ENCODE measurements around the gene CAMK2B.

The CAMK2B gene

DNA sequence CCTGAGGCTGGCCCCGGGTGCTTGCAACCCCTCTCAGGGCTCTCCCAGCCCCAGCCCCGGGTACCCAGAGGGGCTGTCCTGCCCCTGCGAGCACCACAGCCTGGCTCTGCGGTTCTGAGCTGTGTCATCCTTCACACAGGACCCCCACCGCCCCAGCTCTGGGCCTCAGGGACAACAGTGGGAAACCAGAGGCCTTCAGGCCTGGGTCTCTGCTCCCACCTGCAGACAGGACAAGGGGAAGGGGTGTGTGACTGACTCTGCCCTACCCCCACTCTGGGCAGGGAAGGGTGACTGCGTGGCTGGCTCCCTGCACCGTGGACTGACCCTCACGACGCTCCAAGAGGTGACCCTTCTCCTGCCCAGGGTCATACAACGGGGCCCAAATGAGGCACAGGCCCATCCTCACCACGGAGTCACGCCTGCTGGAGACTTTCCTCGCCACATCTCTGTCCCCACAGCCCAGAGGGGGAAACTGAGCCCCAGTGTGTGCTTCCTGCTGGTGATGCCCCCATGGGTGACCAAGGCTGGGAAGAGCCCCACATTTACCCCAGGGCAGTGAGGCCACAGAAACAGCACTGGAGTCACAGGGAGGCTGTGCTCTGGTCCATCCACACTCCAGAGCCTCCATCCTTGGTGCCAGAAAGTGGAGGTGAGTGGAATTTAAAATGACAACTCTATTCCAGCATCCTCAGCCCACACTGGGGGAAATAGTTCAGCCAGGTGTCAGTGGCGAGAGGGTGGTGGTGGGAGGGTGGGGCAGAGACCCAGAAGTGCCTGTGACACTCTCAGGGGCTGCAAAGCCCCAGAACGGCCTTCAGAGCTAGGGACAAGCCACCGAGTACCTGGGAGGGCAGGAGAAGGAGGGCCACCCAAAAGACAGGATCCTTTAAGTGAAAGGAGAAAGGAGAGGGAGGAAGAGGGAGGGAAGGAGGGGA is 13.6 kb downstream of the CAMK2B start:
- H3K4me1 Mint-ChIP-seq (ENCODE audit: low read depth in 2 of 2): no peaks in the 10 kb centered on the region
- H3K9me3 Mint-ChIP-seq: no peaks in the 10 kb centered on the region
- peak overlapping the region in 1 of 2 donors; percentile 70 for H3K27ac Mint-ChIP-seq
- DNase-seq (no peak), ATAC-seq (replicated peaks) (no peak)
- peaks cover 20 to 52% of the 10 kb centered on the region in 2 donors for H3K27me3 Mint-ChIP-seq
- no peak overlapping the region for H3K4me3 Mint-ChIP-seq
- no peaks in the 10 kb centered on the region for H3K36me3 Mint-ChIP-seq (ENCODE audit: insufficient read depth)

GRCh38 chr7:44310221-44310848 is 15.1 kb downstream of the CAMK2B start:
- peak overlapping the region; percentile 33 to 34 for H3K4me3 Mint-ChIP-seq
- H3K36me3 Mint-ChIP-seq (ENCODE audit: insufficient read depth): no peaks in the 10 kb centered on the region
- no peak overlapping the region for H3K27ac Mint-ChIP-seq
- ATAC-seq (replicated peaks): no peak
- no peak for DNase-seq
- peaks cover 0 to 4% of the 10 kb centered on the region in 2 donors for H3K4me1 Mint-ChIP-seq (ENCODE audit: low read depth in 2 of 2)
- H3K9me3 Mint-ChIP-seq: no peaks in the 10 kb centered on the region
- peaks cover 20 to 52% of the 10 kb centered on the region in 2 donors for H3K27me3 Mint-ChIP-seq

DNA sequence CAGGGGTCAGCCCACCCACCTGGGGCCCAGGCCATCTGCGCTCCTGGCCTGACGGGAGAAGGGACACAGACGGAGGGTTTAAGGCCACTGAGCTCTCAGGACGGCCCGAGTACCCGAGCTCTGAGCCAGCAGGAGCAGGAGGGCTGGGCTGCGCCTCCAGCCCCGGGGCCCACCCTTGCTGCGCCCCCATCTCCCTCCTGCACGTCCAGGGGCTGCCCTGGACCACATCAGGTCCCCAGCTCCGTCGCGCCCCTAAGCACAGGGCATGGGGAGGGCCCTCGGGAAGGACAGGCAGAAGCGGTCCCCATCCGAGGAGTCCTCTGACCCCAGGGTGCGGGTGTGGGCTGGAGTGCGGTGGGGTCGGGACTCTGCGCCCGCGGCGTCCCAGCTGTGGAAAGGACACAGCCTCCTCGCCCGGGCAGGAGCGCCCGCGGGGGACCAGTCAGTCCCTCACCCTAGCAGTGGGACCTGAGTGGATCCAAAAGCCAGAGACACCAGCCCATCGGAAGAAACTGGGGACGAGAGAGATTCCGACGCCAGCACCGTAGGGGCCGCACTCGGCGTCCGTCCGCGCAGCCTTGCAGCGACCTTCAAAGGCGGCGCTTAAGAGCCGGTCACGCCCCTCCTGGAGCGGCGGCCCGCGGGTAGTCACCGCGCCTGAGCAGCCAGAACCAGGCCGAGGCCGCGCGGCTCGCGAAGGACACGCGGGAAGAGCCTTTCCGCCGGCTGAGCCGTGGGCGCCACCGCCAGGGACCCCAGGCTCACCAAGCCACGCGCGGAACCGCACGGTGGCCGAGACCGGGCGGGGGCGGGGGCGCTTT is 15.9 kb downstream of the CAMK2B start:
- DNase-seq (no peak), ATAC-seq (replicated peaks) (peak; percentile 75)
- H3K27ac Mint-ChIP-seq: no peak overlapping the region
- no peaks in the 10 kb centered on the region for H3K9me3 Mint-ChIP-seq
- no peaks in the 10 kb centered on the region for H3K36me3 Mint-ChIP-seq (ENCODE audit: insufficient read depth)
- H3K4me1 Mint-ChIP-seq (ENCODE audit: low read depth in 2 of 2): peaks cover 0 to 4% of the 10 kb centered on the region in 2 donors
- peaks cover 14 to 50% of the 10 kb centered on the region in 2 donors for H3K27me3 Mint-ChIP-seq
- peak overlapping the region; percentile 33 to 34 for H3K4me3 Mint-ChIP-seq

DNA sequence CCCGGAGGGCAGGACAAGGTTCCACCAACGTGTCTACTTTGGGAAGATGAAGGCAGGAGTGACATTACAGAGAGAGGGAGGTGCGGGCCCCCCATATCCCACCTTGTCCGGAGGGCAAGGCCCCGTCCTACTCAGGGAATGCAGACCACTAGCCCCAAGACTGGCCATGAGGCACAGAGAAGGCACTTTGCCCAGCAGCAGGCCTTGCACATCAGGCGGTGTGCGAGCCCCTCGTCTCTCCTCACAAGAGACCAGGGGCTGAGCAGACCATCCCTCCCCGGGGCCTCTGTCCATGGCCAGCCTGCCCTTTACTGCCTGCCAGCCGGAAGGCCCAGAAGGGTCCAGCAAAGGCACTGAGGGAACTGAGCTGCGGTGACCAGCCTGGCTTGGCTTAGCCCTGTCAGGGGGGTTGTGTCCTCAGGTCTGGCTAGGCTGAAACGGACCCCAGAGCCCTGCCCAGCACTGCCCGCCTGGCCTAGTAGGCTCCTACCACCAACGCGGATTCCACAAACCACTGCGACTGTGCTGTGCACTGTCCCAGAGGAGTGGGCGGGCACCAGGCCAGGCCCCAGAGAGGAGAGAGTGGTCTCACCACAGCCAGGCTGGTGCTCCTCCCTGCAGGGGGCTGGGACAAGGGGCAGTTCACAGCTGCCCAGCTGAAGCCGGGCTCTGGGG is 16.7 kb downstream of the CAMK2B start:
- Mint-ChIP-seq H3K4me1 (ENCODE audit: low read depth in 2 of 2) (peaks cover 0 to 4% of the 10 kb centered on the region in 2 donors), H3K27ac (no peak overlapping the region), H3K4me3 (peak overlapping the region in 1 of 2 donors; percentile 44), H3K9me3 (no peaks in the 10 kb centered on the region), H3K36me3 (ENCODE audit: insufficient read depth) (no peaks in the 10 kb centered on the region), H3K27me3 (peaks cover 9 to 43% of the 10 kb centered on the region in 2 donors)
- no peak for DNase-seq
- no peak for ATAC-seq (replicated peaks)

DNA sequence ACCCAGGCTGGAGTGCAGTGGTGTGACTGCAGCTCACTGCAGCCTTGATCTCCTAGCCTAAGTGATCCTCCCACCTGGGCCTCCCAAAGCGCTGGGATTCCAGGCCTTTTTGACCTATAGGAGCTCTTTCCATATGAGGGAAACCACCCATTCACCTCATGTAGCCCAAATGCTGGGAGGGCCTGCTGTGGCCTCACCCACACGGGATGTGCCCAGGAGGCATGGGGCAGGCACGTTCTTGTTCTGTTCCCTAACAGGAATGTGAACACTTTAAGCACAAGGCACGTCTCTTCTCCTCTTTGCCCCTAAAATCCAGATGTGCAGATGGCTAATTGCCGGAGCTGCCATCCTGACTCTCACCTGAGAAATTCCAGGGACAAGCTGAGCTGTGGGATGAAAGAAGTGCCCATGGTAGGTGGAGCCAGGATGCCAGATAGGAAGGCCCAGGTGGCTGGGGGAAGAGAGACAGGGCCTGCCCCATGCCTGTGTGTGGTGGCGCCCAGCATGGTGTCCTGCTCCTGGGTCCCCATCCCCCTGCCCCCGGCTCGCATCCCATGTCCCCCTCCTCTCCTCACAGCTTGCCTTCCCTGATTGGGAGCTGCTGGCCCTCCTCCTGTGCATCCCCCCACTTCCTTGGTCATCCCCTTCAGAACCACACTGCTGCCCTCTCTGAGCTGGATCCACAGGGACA is 17.3 kb downstream of the CAMK2B start:
- H3K9me3 Mint-ChIP-seq: no peaks in the 10 kb centered on the region
- H3K4me1 Mint-ChIP-seq (ENCODE audit: low read depth in 2 of 2): peaks cover 0 to 4% of the 10 kb centered on the region in 2 donors
- ATAC-seq (replicated peaks): no peak
- peak overlapping the region in 1 of 2 donors; percentile 89 for H3K27ac Mint-ChIP-seq
- no peak for DNase-seq
- peaks cover 9 to 36% of the 10 kb centered on the region in 2 donors for H3K27me3 Mint-ChIP-seq
- H3K4me3 Mint-ChIP-seq: no peak overlapping the region
- no peaks in the 10 kb centered on the region for H3K36me3 Mint-ChIP-seq (ENCODE audit: insufficient read depth)

GRCh38 chr7:44307301-44307900 is 18.0 kb downstream of the CAMK2B start:
- Mint-ChIP-seq H3K9me3 (no peaks in the 10 kb centered on the region), H3K36me3 (ENCODE audit: insufficient read depth) (no peaks in the 10 kb centered on the region), H3K27ac (peak overlapping the region in 1 of 2 donors; percentile 89), H3K27me3 (peaks cover 9 to 29% of the 10 kb centered on the region in 2 donors), H3K4me1 (ENCODE audit: low read depth in 2 of 2) (peaks cover 0 to 4% of the 10 kb centered on the region in 2 donors), H3K4me3 (no peak overlapping the region)
- DNase-seq (no peak), ATAC-seq (replicated peaks) (no peak)

GRCh38 chr7:44306606-44307005 is 18.8 kb downstream of the CAMK2B start:
- H3K36me3 Mint-ChIP-seq (ENCODE audit: insufficient read depth): no peaks in the 10 kb centered on the region
- no peak for DNase-seq

DNA sequence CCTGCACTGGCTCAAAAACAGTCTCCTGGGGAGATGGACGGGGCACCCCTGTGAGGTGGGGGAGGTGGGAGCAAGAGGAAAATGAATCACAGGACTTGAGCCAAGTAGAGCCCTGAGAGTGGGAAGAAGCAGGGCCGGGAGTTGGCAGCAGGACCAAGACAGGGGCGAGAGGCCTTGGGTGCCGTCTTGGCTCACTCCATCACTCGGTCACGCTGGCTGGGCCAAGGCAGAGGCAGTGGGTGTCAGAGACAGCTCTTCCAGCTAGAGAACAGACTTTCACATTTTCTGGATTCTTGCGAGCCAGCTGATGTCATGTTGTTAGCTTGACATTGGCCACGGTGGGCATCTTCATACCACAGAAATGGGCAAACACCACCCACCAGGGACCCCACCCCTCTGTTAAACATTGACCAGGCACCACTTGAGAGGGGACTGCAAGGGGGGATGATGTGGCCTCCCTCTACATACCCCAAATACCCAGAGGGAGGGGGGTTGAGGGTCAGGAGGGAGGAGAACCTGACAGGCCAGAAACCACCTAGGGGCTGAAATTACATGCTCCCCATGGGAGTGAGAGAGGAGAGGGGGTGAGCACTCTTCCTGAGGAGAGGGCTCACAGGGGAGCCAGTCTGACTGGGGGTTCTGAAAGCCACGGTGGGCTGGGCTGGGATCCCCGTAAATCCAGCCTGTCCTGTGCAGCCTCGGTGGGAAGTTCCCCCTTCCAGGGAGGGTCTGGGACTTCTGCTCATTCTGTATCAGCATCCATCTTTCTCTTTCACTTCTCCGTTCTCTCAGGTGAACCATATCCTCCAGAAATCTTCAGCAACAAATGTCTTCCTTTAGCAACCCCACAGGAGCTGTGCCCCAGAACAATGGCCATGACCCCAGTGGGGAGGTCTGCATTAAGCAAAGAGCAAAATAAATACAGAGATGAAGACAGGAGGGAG is 19.6 kb downstream of the CAMK2B start:
- H3K27ac Mint-ChIP-seq: peak overlapping the region; percentile 86 to 89
- H3K4me3 Mint-ChIP-seq: no peak overlapping the region
- no peak for DNase-seq
- H3K4me1 Mint-ChIP-seq (ENCODE audit: low read depth in 2 of 2): peaks cover 0 to 4% of the 10 kb centered on the region in 2 donors
- no peaks in the 10 kb centered on the region for H3K36me3 Mint-ChIP-seq (ENCODE audit: insufficient read depth)
- no peak for ATAC-seq (replicated peaks)
- peaks cover 9 to 19% of the 10 kb centered on the region in 2 donors for H3K27me3 Mint-ChIP-seq
- H3K9me3 Mint-ChIP-seq: no peaks in the 10 kb centered on the region

More at GRCh38 chr7:44306606-44307005, 18.8 kb downstream of the CAMK2B start:
- peaks cover 0 to 4% of the 10 kb centered on the region in 2 donors for H3K4me1 Mint-ChIP-seq (ENCODE audit: low read depth in 2 of 2)
- no peaks in the 10 kb centered on the region for H3K9me3 Mint-ChIP-seq
- H3K27ac Mint-ChIP-seq: peak overlapping the region; percentile 86 to 89
- H3K4me3 Mint-ChIP-seq: no peak overlapping the region
- H3K27me3 Mint-ChIP-seq: peaks cover 9 to 22% of the 10 kb centered on the region in 2 donors
- no peak for ATAC-seq (replicated peaks)

GRCh38 chr7:44294325-44295069 is 30.9 kb downstream of the CAMK2B start:
- no peak overlapping the region for H3K4me3 Mint-ChIP-seq
- H3K27ac Mint-ChIP-seq: no peak overlapping the region
- H3K27me3 Mint-ChIP-seq: peaks cover 73 to 86% of the 10 kb centered on the region in 2 donors
- no peak for ATAC-seq (replicated peaks)
- peaks cover 0 to 2% of the 10 kb centered on the region in 2 donors for H3K4me1 Mint-ChIP-seq (ENCODE audit: low read depth in 2 of 2)
- H3K9me3 Mint-ChIP-seq: no peaks in the 10 kb centered on the region
- DNase-seq: no peak
- H3K36me3 Mint-ChIP-seq (ENCODE audit: insufficient read depth): no peaks in the 10 kb centered on the region

GRCh38 chr7:44293561-44294324 is 31.7 kb downstream of the CAMK2B start:
- H3K4me3 Mint-ChIP-seq: no peak overlapping the region
- peaks cover 0 to 2% of the 10 kb centered on the region in 2 donors for H3K4me1 Mint-ChIP-seq (ENCODE audit: low read depth in 2 of 2)
- H3K27ac Mint-ChIP-seq: no peak overlapping the region
- no peaks in the 10 kb centered on the region for H3K9me3 Mint-ChIP-seq
- H3K27me3 Mint-ChIP-seq: peaks cover 68 to 93% of the 10 kb centered on the region in 2 donors
- DNase-seq (no peak), ATAC-seq (replicated peaks) (no peak)
- H3K36me3 Mint-ChIP-seq (ENCODE audit: insufficient read depth): no peaks in the 10 kb centered on the region
